Muscle layer of duodenum (tissue), 2 donors: Measurements from ENCODE around the gene CSK.

Experiments used
- H3K27ac ChIP-seq: one replicate; pipeline ENCODE4 v1.7.0; 2013; ENCODE audit warnings: mild to moderate bottlenecking, low read length
- H3K27me3 ChIP-seq: one replicate; pipeline ENCODE4 v1.7.0; 2013; ENCODE audit warnings: low read depth, mild to moderate bottlenecking, control low read depth, low read length
- H3K36me3 ChIP-seq, 2 donors: one replicate each; pipeline ENCODE4 v1.7.0; 2013; ENCODE audit warnings: low read length in 2 of 2, control low read depth in 1 of 2, mild to moderate bottlenecking in 1 of 2; ENCODE audit not compliant: insufficient read depth in 2 of 2, control insufficient read depth in 1 of 2
- H3K4me1 ChIP-seq, 2 donors: one replicate each; pipeline ENCODE4 v1.7.0; 2013; ENCODE audit warnings: low read length in 2 of 2, mild to moderate bottlenecking in 2 of 2, control low read depth in 1 of 2, moderate library complexity in 1 of 2; ENCODE audit not compliant: insufficient read depth in 2 of 2, control insufficient read depth in 1 of 2
- H3K4me3 ChIP-seq, 2 donors: one replicate each; pipeline ENCODE4 v1.7.0; 2013; ENCODE audit warnings: low read length in 2 of 2, low read depth in 1 of 2, mild to moderate bottlenecking in 1 of 2
- H3K9me3 ChIP-seq, 2 donors: one replicate each; pipeline ENCODE4 v1.7.0; 2013; ENCODE audit warnings: low read length in 2 of 2, control low read depth in 1 of 2, mild to moderate bottlenecking in 1 of 2; ENCODE audit not compliant: control insufficient read depth in 1 of 2
- donor health status: healthy.

Gene CSK

GRCh38 chr15:74752531-74752930 lies 29.3 kb upstream of the CSK start:
- no peak overlapping the region for H3K27ac ChIP-seq
- H3K27me3 ChIP-seq = no peaks in the 10 kb centered on the region
- H3K4me3 ChIP-seq = no peak overlapping the region
- no peaks in the 10 kb centered on the region for H3K9me3 ChIP-seq
- H3K4me1 ChIP-seq = no peaks in the 10 kb centered on the region
- H3K36me3 ChIP-seq = no peaks in the 10 kb centered on the region

DNA sequence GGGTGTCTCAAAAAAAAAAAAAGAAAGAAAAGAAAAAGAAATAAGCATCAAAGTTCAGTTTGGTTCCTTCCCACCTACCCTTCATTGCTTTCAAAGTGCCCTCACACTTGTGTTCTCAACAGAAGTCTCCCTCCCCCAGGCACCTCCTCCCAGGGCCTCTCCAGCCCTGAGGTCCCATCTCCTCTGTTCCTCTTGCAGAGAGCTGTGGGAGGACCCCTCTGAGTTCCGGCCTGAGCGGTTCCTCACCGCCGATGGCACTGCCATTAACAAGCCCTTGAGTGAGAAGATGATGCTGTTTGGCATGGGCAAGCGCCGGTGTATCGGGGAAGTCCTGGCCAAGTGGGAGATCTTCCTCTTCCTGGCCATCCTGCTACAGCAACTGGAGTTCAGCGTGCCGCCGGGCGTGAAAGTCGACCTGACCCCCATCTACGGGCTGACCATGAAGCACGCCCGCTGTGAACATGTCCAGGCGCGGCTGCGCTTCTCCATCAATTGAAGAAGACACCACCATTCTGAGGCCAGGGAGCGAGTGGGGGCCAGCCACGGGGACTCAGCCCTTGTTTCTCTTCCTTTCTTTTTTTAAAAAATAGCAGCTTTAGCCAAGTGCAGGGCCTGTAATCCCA lies 27.2 kb upstream of the CSK start:
- no peaks in the 10 kb centered on the region for H3K9me3 ChIP-seq
- no peaks in the 10 kb centered on the region for H3K4me1 ChIP-seq
- no peak overlapping the region for H3K4me3 ChIP-seq
- no peaks in the 10 kb centered on the region for H3K27me3 ChIP-seq
- H3K27ac ChIP-seq = no peak overlapping the region
- H3K36me3 ChIP-seq = no peaks in the 10 kb centered on the region

- Histone ChIP-seq H3K27me3 (no peaks in the 10 kb centered on the region), H3K9me3 (no peaks in the 10 kb centered on the region)
Observed at GRCh38 chr15:74758736-74759135, 23.1 kb upstream of the CSK start.

GRCh38 chr15:74762791-74763150 lies 19.1 kb upstream of the CSK start:
- no peak overlapping the region for H3K4me3 ChIP-seq
- H3K36me3 ChIP-seq = no peaks in the 10 kb centered on the region
- no peaks in the 10 kb centered on the region for H3K9me3 ChIP-seq
- H3K4me1 ChIP-seq = no peaks in the 10 kb centered on the region
- no peak overlapping the region for H3K27ac ChIP-seq
- no peaks in the 10 kb centered on the region for H3K27me3 ChIP-seq

More at GRCh38 chr15:74758736-74759135, 23.1 kb upstream of the CSK start:
- no peaks in the 10 kb centered on the region for H3K4me1 ChIP-seq
- H3K4me3 ChIP-seq = no peak overlapping the region
- no peak overlapping the region for H3K27ac ChIP-seq
- no peaks in the 10 kb centered on the region for H3K36me3 ChIP-seq

DNA sequence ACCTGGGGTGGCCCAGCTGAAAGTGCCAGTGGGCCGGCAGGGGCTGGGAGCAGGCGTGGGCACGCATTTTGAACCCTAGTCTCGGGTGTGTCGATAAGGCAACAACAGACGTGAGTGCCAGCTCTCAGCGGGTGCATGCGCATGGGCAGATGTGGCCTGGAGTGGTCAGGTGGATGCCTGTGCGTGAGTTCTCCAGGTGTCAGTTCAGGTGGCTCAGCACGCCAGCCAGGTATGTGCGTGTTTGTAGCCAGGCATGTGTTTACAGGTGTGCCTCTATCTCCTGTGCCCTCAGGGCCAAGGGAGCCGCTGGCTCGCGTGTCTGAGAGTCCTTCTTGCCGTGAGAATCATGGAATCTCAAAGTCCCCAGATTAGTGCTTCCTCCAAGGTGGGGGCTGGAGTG lies 18.5 kb upstream of the CSK start:
- no peak overlapping the region for H3K27ac ChIP-seq

DNA sequence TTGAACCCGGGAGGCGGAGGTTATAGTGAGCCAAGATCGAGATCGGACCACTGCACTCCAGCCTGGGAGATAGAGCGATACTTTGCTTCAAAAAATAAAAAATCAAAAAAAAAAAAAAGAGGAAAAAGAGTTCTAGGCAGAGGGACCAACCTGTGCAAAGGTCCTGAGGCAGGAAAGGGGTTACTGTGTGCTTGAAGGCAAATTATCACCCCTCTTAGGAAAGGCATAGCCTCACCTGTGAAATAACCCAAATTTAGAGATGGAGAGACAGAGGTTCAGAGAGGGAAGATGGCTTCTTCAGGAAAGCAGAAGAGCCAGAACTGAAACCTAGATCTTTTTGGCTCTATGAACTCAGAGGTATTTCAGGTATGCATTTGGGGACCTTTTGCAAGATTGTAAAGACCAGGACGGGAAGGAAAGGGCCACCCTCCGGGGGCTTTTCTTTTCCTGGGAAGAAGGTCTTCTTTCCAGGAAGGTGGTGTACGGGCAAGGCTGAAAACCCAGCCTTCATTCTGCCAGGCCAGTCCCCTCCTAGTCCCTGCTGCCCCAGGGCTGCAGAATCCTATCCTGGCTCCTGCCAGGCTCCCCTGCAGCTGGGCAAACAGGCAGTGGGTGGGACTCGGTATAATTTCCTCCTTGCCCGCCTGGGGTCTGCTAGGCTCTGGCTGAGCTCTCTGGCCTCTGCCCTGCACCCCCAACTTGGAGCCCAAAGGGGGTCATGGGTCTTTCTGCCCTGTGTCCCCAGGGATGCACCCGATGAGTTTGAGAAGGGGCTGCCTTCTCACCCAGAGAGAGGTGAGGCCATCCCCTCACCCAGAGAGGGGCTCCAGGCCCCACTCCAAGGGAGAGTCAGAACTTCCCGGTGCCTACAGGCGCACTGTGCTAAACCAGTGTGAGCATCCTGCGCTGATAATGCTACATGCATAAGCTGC lies 14.4 kb upstream of the CSK start:
- Histone ChIP-seq H3K4me1 (no peaks in the 10 kb centered on the region), H3K27me3 (no peaks in the 10 kb centered on the region), H3K36me3 (no peaks in the 10 kb centered on the region), H3K4me3 (no peak overlapping the region), H3K27ac (no peak overlapping the region), H3K9me3 (no peaks in the 10 kb centered on the region)

More for the DNA sequence above, 18.5 kb upstream of the CSK start:
- no peaks in the 10 kb centered on the region for H3K4me1 ChIP-seq
- no peaks in the 10 kb centered on the region for H3K36me3 ChIP-seq
- H3K27me3 ChIP-seq = no peaks in the 10 kb centered on the region
- no peak overlapping the region for H3K4me3 ChIP-seq
- no peaks in the 10 kb centered on the region for H3K9me3 ChIP-seq

GRCh38 chr15:74768099-74768770 lies 13.6 kb upstream of the CSK start:
- Histone ChIP-seq H3K36me3 (no peaks in the 10 kb centered on the region), H3K4me1 (no peaks in the 10 kb centered on the region), H3K27ac (no peak overlapping the region), H3K9me3 (no peaks in the 10 kb centered on the region), H3K4me3 (no peak overlapping the region), H3K27me3 (no peaks in the 10 kb centered on the region)

DNA sequence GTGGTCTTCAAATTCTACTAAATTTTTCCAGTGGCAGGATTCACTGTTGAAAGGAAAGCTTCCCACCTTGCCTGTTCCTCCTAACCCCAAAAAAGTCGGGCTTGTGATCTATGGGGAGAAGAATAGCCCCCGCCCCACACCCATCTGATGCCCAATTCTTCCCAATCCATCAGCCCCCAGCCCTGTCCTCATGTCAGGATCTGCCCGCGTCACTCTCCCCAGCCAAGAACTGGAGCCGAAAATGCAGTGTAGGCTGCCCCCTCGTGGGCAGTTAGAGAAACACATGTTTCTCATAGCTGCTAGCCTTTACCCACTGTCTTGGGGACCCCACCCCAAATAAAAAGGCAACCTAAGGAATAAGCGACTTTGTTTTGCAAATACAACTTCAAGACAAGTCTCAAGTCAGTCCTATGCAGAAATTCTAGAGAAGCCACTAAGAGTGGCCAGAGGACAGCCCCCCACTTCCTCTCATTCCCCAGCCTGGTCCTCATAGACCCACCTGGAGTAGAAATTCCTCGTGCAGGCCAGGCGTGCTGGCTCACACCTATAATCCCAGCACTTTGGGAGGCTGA lies 13.0 kb upstream of the CSK start:
- Histone ChIP-seq H3K4me3 (no peak overlapping the region), H3K27me3 (no peaks in the 10 kb centered on the region), H3K36me3 (no peaks in the 10 kb centered on the region), H3K27ac (no peak overlapping the region), H3K9me3 (no peaks in the 10 kb centered on the region), H3K4me1 (no peaks in the 10 kb centered on the region)

DNA sequence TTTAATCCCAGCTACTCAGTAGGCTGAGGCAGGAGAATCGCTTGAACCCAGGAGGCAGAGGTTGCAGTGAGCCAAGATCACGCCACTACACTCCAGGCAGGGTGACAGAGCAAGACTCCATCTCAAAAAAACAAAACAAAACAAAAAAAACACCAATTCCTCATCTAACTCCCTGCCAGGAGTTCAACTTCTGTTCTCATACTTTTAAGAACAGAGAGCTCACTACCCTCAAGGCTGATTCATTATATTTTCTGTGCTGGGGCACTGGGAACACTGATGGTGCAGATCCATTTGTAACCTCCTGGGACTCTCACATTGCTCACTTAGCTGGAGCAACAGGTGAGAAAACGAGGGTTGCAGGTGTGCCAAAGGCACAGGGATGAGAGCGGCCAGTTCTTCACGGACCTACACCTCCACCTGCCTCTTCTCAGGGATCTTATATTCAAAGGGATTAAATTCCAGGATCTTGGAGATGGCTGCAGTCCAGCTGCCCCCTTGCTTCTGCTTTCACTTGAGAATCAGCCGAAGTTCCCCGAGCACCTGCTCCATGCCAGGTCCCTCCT lies 12.3 kb upstream of the CSK start:
- Histone ChIP-seq H3K36me3 (no peaks in the 10 kb centered on the region), H3K27ac (no peak overlapping the region), H3K4me3 (no peak overlapping the region), H3K9me3 (no peaks in the 10 kb centered on the region), H3K4me1 (no peaks in the 10 kb centered on the region), H3K27me3 (no peaks in the 10 kb centered on the region)

GRCh38 chr15:74770211-74770903 lies 11.5 kb upstream of the CSK start:
- H3K4me3 ChIP-seq = no peak overlapping the region
- no peaks in the 10 kb centered on the region for H3K27me3 ChIP-seq
- H3K9me3 ChIP-seq = no peaks in the 10 kb centered on the region
- no peaks in the 10 kb centered on the region for H3K4me1 ChIP-seq
- H3K36me3 ChIP-seq = no peaks in the 10 kb centered on the region
- no peak overlapping the region for H3K27ac ChIP-seq
